ENCODE data around the gene KLK8. TPM values are rescaled to one million over a fixed set of nuclear protein-coding genes. Genes with fewer than 3 reads are reported as not detected.

The KLK8 gene
- total RNA-seq, 1 experiment from 2014 or later, result 4.4 TPM

DNA sequence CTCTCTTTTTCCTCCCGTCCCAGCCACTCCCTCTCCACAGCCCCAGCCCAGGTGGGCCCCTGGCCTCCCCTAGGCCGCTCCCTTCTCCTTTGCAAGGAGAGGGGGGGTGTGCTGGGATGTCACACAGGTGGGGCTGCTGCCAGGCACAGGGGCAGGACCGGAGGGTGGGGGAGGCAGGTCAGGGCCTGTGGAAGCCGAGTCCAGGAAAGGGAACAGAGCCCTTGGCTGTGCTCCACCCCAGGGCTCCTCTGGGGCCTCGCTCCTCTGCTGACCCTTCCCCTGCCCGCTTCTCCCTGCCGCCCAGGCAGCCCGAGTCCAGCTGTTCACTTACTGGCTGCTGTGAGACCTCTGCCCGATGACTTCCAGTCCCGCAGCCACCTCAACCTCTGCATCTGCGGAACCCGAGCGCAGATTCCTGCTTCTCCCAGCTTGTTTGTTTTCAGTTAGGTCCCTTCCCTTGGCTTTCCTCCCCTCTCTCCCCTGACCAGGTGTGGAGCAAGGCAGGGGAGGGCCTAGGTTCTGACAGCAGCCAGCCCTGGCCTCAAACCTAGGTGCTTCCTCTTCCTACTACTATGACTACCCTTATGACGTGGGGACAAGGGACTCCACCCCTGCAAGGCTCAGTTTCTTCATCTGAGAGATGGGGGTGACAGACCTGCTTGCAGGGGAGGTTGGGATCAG lies 25.9 kb upstream of the KLK8 start:
- H3K4me1 Mint-ChIP-seq, result peaks cover 40% of the 10 kb centered on the region
- H3K4me3 Mint-ChIP-seq, result no peak overlapping the region
- no peaks in the 10 kb centered on the region for H3K36me3 Mint-ChIP-seq
- no peaks in the 10 kb centered on the region; the same call in 1 of the 2 replicates for H3K27me3 Mint-ChIP-seq (ENCODE audit: low read depth)
- H3K27ac Mint-ChIP-seq, result no peak overlapping the region
- ChIA-PET CTCF (interaction anchor here (1.2 to 3.1 kb wide), 2 partner anchors 10 to 70 kb away, joined by 3 to 18 read pairs; no protein-coding TSS in a partner anchor), POLR2A (no interaction called here)
- TF ChIP-seq ZNF219 (CRISPR knock-in tag; IDR thresholded peaks at IDR 0.05; ENCODE audit: borderline replicate concordance) (no peak), SMAD4 (CRISPR knock-in tag; IDR thresholded peaks at IDR 0.05) (no peak), ZNF263 (CRISPR knock-in tag; IDR thresholded peaks at IDR 0.05; ENCODE audit: low read depth) (no peak), ZNF232 (CRISPR knock-in tag; IDR thresholded peaks at IDR 0.05) (no peak), MYBL2 (CRISPR knock-in tag; IDR thresholded peaks at IDR 0.05) (no peak), ESRRA (CRISPR knock-in tag; IDR thresholded peaks at IDR 0.05; ENCODE audit: borderline replicate concordance) (no peak), JAZF1 (CRISPR knock-in tag; IDR thresholded peaks at IDR 0.05) (no peak), ZNF317 (CRISPR knock-in tag; IDR thresholded peaks at IDR 0.05; ENCODE audit: borderline replicate concordance, low read depth) (no peak), ETV6 (CRISPR knock-in tag; IDR thresholded peaks at IDR 0.05) (no peak)
- TF ChIP-seq, protein P1, sequence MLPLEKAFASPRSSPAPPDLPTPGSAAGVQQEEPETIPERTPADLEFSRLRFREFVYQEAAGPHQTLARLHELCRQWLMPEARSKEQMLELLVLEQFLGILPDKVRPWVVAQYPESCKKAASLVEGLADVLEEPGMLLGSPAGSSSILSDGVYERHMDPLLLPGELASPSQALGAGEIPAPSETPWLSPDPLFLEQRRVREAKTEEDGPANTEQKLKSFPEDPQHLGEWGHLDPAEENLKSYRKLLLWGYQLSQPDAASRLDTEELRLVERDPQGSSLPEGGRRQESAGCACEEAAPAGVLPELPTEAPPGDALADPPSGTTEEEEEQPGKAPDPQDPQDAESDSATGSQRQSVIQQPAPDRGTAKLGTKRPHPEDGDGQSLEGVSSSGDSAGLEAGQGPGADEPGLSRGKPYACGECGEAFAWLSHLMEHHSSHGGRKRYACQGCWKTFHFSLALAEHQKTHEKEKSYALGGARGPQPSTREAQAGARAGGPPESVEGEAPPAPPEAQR (CRISPR knock-in tag; IDR thresholded peaks at IDR 0.05), result no peak
- TF ChIP-seq, protein P2, sequence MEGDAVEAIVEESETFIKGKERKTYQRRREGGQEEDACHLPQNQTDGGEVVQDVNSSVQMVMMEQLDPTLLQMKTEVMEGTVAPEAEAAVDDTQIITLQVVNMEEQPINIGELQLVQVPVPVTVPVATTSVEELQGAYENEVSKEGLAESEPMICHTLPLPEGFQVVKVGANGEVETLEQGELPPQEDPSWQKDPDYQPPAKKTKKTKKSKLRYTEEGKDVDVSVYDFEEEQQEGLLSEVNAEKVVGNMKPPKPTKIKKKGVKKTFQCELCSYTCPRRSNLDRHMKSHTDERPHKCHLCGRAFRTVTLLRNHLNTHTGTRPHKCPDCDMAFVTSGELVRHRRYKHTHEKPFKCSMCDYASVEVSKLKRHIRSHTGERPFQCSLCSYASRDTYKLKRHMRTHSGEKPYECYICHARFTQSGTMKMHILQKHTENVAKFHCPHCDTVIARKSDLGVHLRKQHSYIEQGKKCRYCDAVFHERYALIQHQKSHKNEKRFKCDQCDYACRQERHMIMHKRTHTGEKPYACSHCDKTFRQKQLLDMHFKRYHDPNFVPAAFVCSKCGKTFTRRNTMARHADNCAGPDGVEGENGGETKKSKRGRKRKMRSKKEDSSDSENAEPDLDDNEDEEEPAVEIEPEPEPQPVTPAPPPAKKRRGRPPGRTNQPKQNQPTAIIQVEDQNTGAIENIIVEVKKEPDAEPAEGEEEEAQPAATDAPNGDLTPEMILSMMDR (IDR thresholded peaks at IDR 0.05), result no peak
- ATAC-seq (no peak), DNase-seq (ENCODE audit: low spot score) (no peak)
- H3K9me3 Mint-ChIP-seq, result peaks cover 6% of the 10 kb centered on the region

DNA sequence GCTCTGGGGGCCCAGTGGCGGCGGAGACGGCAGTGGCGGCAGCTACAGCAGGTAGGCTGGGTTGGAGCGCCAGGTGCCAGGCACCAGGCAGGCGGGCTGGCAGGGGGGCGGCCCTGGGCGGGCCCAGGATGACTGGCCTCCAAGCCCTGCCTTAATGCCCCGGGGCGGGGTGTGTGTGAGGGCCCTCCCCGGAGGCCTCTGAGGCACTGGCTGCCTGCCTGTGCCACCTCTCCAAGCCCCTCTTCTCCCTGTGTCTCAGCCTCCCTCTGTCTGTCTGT lies 25.1 kb upstream of the KLK8 start, which contains the start of gene KLK11:
TSS of gene KLK11 (minus strand) at position 63 of the 278 bp plus-strand sequence. CDS start 985 bp downstream, outside the sequence.
- H3K27ac Mint-ChIP-seq, result no peak within 1 kb of the TSS
- ATAC-seq (no peak), DNase-seq (ENCODE audit: low spot score) (no peak)
- ChIA-PET CTCF (interaction anchor here (1.0 to 3.1 kb wide), 3 partner anchors 9 to 68 kb away, joined by 3 to 21 read pairs (median 18); partner anchors contain the start of gene KLK13), POLR2A (no interaction called here)
- H3K36me3 Mint-ChIP-seq, result no peaks in the 10 kb centered on the region
- peaks cover 6% of the 10 kb centered on the region for H3K9me3 Mint-ChIP-seq
- H3K4me1 Mint-ChIP-seq, result peaks cover 40% of the 10 kb centered on the region
- TF ChIP-seq ELF4 (CRISPR knock-in tag; IDR thresholded peaks at IDR 0.05; ENCODE audit: low read depth) (no peak), FOXP1 (CRISPR knock-in tag; IDR thresholded peaks at IDR 0.05; ENCODE audit: borderline replicate concordance) (0 out of 2 replicates have a peak, but pooled peaks have one; percentile 2)
- H3K27me3 Mint-ChIP-seq (ENCODE audit: low read depth), result no peaks in the 10 kb centered on the region; the same call in 1 of the 2 replicates
- H3K4me3 Mint-ChIP-seq, result no peak within 1 kb of the TSS

DNA sequence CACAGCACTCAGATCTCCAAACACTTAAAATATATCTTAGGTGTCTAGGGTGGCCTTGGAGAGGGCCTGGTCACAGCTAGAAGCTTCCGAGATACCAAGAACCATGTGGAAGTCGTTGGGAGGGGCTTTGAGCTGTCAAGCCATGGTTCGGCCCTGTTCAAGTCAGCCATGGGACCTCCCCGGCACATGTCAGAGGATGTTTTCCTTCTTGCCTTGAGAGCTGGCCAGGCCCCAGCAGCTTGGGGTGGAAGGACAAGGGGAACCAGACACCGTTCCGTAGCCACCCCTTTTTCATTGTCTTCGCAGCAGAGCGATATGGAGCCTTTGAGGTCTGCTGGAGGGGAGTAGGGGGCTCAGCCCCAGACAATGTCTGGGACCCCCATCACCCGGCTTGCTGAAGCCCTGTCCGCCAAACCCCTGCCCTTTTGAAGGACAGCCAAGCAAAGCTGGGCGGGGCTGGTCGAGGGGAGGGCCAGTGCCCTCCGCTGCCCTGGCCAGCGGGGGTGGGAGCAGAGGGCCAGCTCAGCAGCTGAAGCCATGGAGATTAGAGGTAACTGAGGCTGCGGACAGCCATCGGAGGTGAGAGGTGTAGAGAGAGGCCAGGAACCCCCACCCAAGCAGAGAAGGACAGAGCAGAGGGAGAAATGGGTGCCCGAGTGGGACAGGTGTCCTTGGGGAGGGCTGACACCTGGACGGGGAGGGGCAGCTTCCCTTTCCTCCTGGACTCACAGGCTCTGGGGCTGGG lies 24.6 kb upstream of the KLK8 start:
- H3K27me3 Mint-ChIP-seq (ENCODE audit: low read depth), result peaks cover under 1% of the 10 kb centered on the region; the same call in 1 of the 2 replicates
- no peaks in the 10 kb centered on the region for H3K36me3 Mint-ChIP-seq
- H3K9me3 Mint-ChIP-seq, result peaks cover 6% of the 10 kb centered on the region
- CTCF ChIA-PET, result interaction anchor here (0.5 to 3.1 kb wide), 7 partner anchors 9 to 194 kb away, joined by 3 to 21 read pairs (median 3); partner anchors contain the start of gene KLK13
- no peak for TF ChIP-seq ETV6 (CRISPR knock-in tag; IDR thresholded peaks at IDR 0.05)
- TF ChIP-seq FOXP1 (CRISPR knock-in tag; IDR thresholded peaks at IDR 0.05; ENCODE audit: borderline replicate concordance), result 0 out of 2 replicates have a peak, but pooled peaks have one; percentile 21
- POLR2A ChIA-PET, result no interaction called here
- H3K27ac Mint-ChIP-seq, result no peak overlapping the region
- ATAC-seq (no peak), DNase-seq (ENCODE audit: low spot score) (no peak)
- H3K4me3 Mint-ChIP-seq, result no peak overlapping the region
- peaks cover 45% of the 10 kb centered on the region for H3K4me1 Mint-ChIP-seq

DNA sequence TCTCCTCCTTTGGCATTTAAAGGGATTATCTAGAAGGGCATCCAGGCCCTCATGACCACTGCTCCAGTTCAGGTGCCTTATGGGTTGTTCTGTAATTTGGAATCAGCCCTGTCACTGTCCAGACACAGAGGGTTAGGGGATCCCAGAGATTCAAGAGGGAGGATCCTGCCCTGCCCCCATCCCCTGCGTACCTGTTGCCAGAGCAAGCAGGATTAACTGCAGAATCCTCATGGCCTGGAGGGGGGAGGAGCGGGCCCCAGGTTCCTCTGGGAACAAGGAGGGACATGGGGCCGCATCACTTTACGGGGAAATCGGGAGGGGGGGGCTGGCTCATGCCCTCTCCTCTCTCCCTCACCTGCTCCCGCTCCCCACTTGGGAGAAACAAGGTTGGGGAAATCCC lies 24.0 kb upstream of the KLK8 start:
- no peak for DNase-seq (ENCODE audit: low spot score)
- ChIA-PET POLR2A (no interaction called here), CTCF (interaction anchor here (0.8 to 3.1 kb wide), 6 partner anchors 8 to 104 kb away, joined by 3 to 21 read pairs (median 3); partner anchors contain the start of gene KLK13)
- H3K4me1 Mint-ChIP-seq, result peaks cover 41% of the 10 kb centered on the region
- ATAC-seq, result no peak
- H3K27me3 Mint-ChIP-seq (ENCODE audit: low read depth), result peaks cover 6% of the 10 kb centered on the region
- peaks cover 6% of the 10 kb centered on the region for H3K9me3 Mint-ChIP-seq
- H3K27ac Mint-ChIP-seq, result no peak overlapping the region
- no peaks in the 10 kb centered on the region for H3K36me3 Mint-ChIP-seq
- H3K4me3 Mint-ChIP-seq, result no peak overlapping the region
- TF ChIP-seq ESRRA (CRISPR knock-in tag; IDR thresholded peaks at IDR 0.05; ENCODE audit: borderline replicate concordance), result no peak
- TF ChIP-seq, protein P3, sequence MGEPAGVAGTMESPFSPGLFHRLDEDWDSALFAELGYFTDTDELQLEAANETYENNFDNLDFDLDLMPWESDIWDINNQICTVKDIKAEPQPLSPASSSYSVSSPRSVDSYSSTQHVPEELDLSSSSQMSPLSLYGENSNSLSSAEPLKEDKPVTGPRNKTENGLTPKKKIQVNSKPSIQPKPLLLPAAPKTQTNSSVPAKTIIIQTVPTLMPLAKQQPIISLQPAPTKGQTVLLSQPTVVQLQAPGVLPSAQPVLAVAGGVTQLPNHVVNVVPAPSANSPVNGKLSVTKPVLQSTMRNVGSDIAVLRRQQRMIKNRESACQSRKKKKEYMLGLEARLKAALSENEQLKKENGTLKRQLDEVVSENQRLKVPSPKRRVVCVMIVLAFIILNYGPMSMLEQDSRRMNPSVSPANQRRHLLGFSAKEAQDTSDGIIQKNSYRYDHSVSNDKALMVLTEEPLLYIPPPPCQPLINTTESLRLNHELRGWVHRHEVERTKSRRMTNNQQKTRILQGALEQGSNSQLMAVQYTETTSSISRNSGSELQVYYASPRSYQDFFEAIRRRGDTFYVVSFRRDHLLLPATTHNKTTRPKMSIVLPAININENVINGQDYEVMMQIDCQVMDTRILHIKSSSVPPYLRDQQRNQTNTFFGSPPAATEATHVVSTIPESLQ (CRISPR knock-in tag; IDR thresholded peaks at IDR 0.05), result no peak
- TF ChIP-seq, protein P4, sequence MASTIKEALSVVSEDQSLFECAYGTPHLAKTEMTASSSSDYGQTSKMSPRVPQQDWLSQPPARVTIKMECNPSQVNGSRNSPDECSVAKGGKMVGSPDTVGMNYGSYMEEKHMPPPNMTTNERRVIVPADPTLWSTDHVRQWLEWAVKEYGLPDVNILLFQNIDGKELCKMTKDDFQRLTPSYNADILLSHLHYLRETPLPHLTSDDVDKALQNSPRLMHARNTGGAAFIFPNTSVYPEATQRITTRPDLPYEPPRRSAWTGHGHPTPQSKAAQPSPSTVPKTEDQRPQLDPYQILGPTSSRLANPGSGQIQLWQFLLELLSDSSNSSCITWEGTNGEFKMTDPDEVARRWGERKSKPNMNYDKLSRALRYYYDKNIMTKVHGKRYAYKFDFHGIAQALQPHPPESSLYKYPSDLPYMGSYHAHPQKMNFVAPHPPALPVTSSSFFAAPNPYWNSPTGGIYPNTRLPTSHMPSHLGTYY (CRISPR knock-in tag; IDR thresholded peaks at IDR 0.05), result no peak
- no peak for TF ChIP-seq MXD4 (CRISPR knock-in tag; IDR thresholded peaks at IDR 0.05; ENCODE audit: borderline replicate concordance)
- TF ChIP-seq, protein P5, sequence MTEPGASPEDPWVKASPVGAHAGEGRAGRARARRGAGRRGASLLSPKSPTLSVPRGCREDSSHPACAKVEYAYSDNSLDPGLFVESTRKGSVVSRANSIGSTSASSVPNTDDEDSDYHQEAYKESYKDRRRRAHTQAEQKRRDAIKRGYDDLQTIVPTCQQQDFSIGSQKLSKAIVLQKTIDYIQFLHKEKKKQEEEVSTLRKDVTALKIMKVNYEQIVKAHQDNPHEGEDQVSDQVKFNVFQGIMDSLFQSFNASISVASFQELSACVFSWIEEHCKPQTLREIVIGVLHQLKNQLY (CRISPR knock-in tag; IDR thresholded peaks at IDR 0.05), result no peak
- no peak for TF ChIP-seq ZNF423 (CRISPR knock-in tag; IDR thresholded peaks at IDR 0.05)
- TF ChIP-seq SMAD4 (CRISPR knock-in tag; IDR thresholded peaks at IDR 0.05), result no peak
- no peak for TF ChIP-seq FOXJ3 (CRISPR knock-in tag; IDR thresholded peaks at IDR 0.05; ENCODE audit: borderline replicate concordance)

Measured in WTC11 (cell line).